Fibroblast of lung (primary cell): ENCODE measurements around the gene RABGAP1L. TPM values are rescaled to one million over a fixed set of nuclear protein-coding genes. Genes with fewer than 3 reads are reported as not detected.
A peak's percentile ranks its signal among the peaks of the same experiment; 100 is the strongest.

Experiments
- DNase-seq, 2 donors: peaks; one replicate each; pipeline versions ENCODE4 v3.0.0 to v3.0.0-alpha.2; 2010; ENCODE audit warnings: low read depth in 2 of 2
- H2AFZ ChIP-seq: 2 replicates; pipeline ENCODE4 v1.5.1; 2012; ENCODE audit warnings: low read length, control low read depth, inconsistent platforms
- H3K27ac ChIP-seq: 2 replicates; pipeline ENCODE4 v1.5.1; 2011; ENCODE audit warnings: low read length, control low read depth; ENCODE audit not compliant: insufficient read depth
- H3K27me3 ChIP-seq: 2 replicates; pipeline ENCODE4 v1.5.1; 2011; ENCODE audit warnings: mild to moderate bottlenecking, low read length; ENCODE audit not compliant: control insufficient read depth, insufficient read depth
- H3K36me3 ChIP-seq: 2 replicates; pipeline ENCODE4 v1.5.1; 2011; ENCODE audit warnings: low read length; ENCODE audit not compliant: control insufficient read depth, insufficient read depth
- H3K4me1 ChIP-seq: 2 replicates; pipeline ENCODE4 v1.5.1; 2011; ENCODE audit warnings: low read length; ENCODE audit not compliant: control insufficient read depth, insufficient read depth; ENCODE audit errors: extremely low read depth
- H3K4me2 ChIP-seq: 2 replicates; pipeline ENCODE4 v1.5.1; 2011; ENCODE audit warnings: low read length, control low read depth; ENCODE audit not compliant: insufficient read depth; ENCODE audit errors: extremely low read depth
- H3K4me3 ChIP-seq, 4 experiments: fragments of 200-600 bp in 1 of 4; sonication (generic) in 1 of 4; replicated peaks in 1 of 4; 2 replicates each; pipeline ENCODE4 v1.5.1; 2011 to 2016; ENCODE audit warnings: low read length in 4 of 4, low read depth in 3 of 4, mild to moderate bottlenecking in 3 of 4, control low read depth in 2 of 4, inconsistent platforms in 1 of 4, mixed read lengths in 1 of 4; ENCODE audit not compliant: insufficient read depth in 1 of 4; ENCODE audit errors: control extremely low read depth in 1 of 4
- H3K79me2 ChIP-seq: 2 replicates; pipeline ENCODE4 v1.5.1; 2012; ENCODE audit warnings: mild to moderate bottlenecking, low read length, inconsistent platforms; ENCODE audit not compliant: control insufficient read depth, insufficient read depth
- H3K9ac ChIP-seq: 2 replicates; pipeline ENCODE4 v1.5.1; 2011; ENCODE audit warnings: mild to moderate bottlenecking, low read length, control low read depth; ENCODE audit not compliant: insufficient read depth
- H3K9me3 ChIP-seq: 2 replicates; pipeline ENCODE4 v1.5.1; 2012; ENCODE audit warnings: low read depth, low read length; ENCODE audit not compliant: control insufficient read depth, insufficient read depth
- H4K20me1 ChIP-seq: 2 replicates; pipeline ENCODE4 v1.5.1; 2011; ENCODE audit warnings: low read length; ENCODE audit not compliant: control insufficient read depth, insufficient read depth; ENCODE audit errors: extremely low read depth
- CTCF ChIP-seq, 2 donors: IDR thresholded peaks in 1 of 2; conservative IDR thresholded peaks in 1 of 2; 1 replicate in 1 of 2; 2 replicates in 1 of 2; pipeline ENCODE4 v1.5.1; 2011 to 2012; ENCODE audit warnings: low read length in 2 of 2, control low read depth in 1 of 2, inconsistent platforms in 1 of 2, low read depth in 1 of 2, mild to moderate bottlenecking in 1 of 2
- EZH2 ChIP-seq: IDR thresholded peaks from 2 replicates; pipeline ENCODE4 v1.5.1; 2012; ENCODE audit warnings: low read length, control low read depth, mild to moderate bottlenecking; ENCODE audit errors: missing control alignments
- polyA plus RNA-seq, 2 donors: library from polyadenylated mRNA; depleted of rRNA in 1 of 2; stranded (reverse) in 1 of 2; unstranded in 1 of 2; fragments of >200 nt; gene quantifications; 2 replicates each; pipeline ENCODE4 v1.2.1, GENCODE V29; 2011 to 2012; ENCODE audit warnings: missing spikeins in 1 of 2
- total RNA-seq: library from RNA; depleted of rRNA; stranded (reverse); fragments of >200 nt; gene quantifications from 2 replicates; pipeline ENCODE4 v1.2.1, GENCODE V29; 2014

RABGAP1L gene
- total and polyA plus RNA-seq, 2 donors (not counting 1 experiment from before 2014, with no cell fraction given): 33.8 to 36.5 TPM

GRCh38 chr1:174786760-174787159, 627.4 kb downstream of the RABGAP1L start:
- no peak overlapping the region for H3K27ac ChIP-seq
- TF ChIP-seq EZH2: no peak
- TF ChIP-seq CTCF (conservative IDR thresholded peaks at IDR 0.05 in 1 of 2, IDR thresholded peaks at IDR 0.05 in 1 of 2; ENCODE audit: low read depth in 1 of 2, low read length in 2 of 2): no peak
- H3K27me3 ChIP-seq: no peaks in the 10 kb centered on the region
- H3K4me3 ChIP-seq: no peak overlapping the region
- no peaks in the 10 kb centered on the region for H3K4me1 ChIP-seq
- no peak for DNase-seq
- H3K36me3 ChIP-seq: no peaks in the 10 kb centered on the region
- no peaks in the 10 kb centered on the region for H3K79me2 ChIP-seq
- no peaks in the 10 kb centered on the region for H3K9me3 ChIP-seq
- H4K20me1 ChIP-seq: no peaks in the 10 kb centered on the region
- no peak overlapping the region for H3K4me2 ChIP-seq
- no peak overlapping the region for H2AFZ ChIP-seq
- no peak overlapping the region for H3K9ac ChIP-seq

- no peak for TF ChIP-seq CTCF (conservative IDR thresholded peaks at IDR 0.05 in 1 of 2, IDR thresholded peaks at IDR 0.05 in 1 of 2; ENCODE audit: low read depth in 1 of 2, low read length in 2 of 2)
- Histone ChIP-seq H3K9ac (no peak overlapping the region), H3K4me2 (peak overlapping the region; percentile 51), H3K4me1 (no peaks in the 10 kb centered on the region), H3K27me3 (no peaks in the 10 kb centered on the region), H3K9me3 (no peaks in the 10 kb centered on the region), H3K4me3 (no peak overlapping the region), H4K20me1 (no peaks in the 10 kb centered on the region), H3K27ac (peak overlapping the region; percentile 53), H3K79me2 (no peaks in the 10 kb centered on the region), H3K36me3 (no peaks in the 10 kb centered on the region), H2AFZ (no peak overlapping the region)
- peak; percentile 59 to 96 for DNase-seq
Measured at GRCh38 chr1:174788981-174789380, 629.7 kb downstream of the RABGAP1L start.

GRCh38 chr1:174789399-174789798, 630.1 kb downstream of the RABGAP1L start:
- Histone ChIP-seq H3K79me2 (no peaks in the 10 kb centered on the region), H3K4me2 (peak overlapping the region; percentile 51), H4K20me1 (no peaks in the 10 kb centered on the region), H3K4me1 (no peaks in the 10 kb centered on the region), H3K9ac (no peak overlapping the region), H3K27me3 (no peaks in the 10 kb centered on the region), H3K36me3 (no peaks in the 10 kb centered on the region), H2AFZ (no peak overlapping the region), H3K9me3 (no peaks in the 10 kb centered on the region), H3K4me3 (no peak overlapping the region), H3K27ac (peak overlapping the region; percentile 53)
- peak; percentile 39 to 95 for DNase-seq
- TF ChIP-seq CTCF (conservative IDR thresholded peaks at IDR 0.05 in 1 of 2, IDR thresholded peaks at IDR 0.05 in 1 of 2; ENCODE audit: low read depth in 1 of 2, low read length in 2 of 2): no peak
- no peak for TF ChIP-seq EZH2
